ENCODE measurements around the gene MRPS27.

Gene MRPS27

GRCh38 chr5:72246954-72247442 lies 73.0 kb downstream of the MRPS27 start:
- no peak for TF ChIP-seq CTCF (IDR thresholded peaks at IDR 0.05)
- no peak overlapping the region for H3K9ac ChIP-seq
- no peak overlapping the region for H3K4me3 ChIP-seq (ENCODE audit: low read depth, low read length)
- peaks cover 5% of the 10 kb centered on the region for H3K4me1 ChIP-seq
- H3K79me2 ChIP-seq, result peaks cover 10% of the 10 kb centered on the region
- H3K4me2 ChIP-seq (ENCODE audit: low read length), result no peak overlapping the region
- no peaks in the 10 kb centered on the region for H3K27me3 ChIP-seq (ENCODE audit: control insufficient read depth, insufficient read depth, low read length)
- H3K9me3 ChIP-seq (ENCODE audit: control insufficient read depth, low read length), result no peaks in the 10 kb centered on the region
- H3K27ac ChIP-seq, result no peak overlapping the region
- H3K36me3 ChIP-seq (ENCODE audit: control insufficient read depth, insufficient read depth, low read length), result no peaks in the 10 kb centered on the region
- no peak overlapping the region for H2AFZ ChIP-seq

GRCh38 chr5:72245951-72246532 lies 74.0 kb downstream of the MRPS27 start:
- Histone ChIP-seq H3K27me3 (ENCODE audit: control insufficient read depth, insufficient read depth, low read length) (no peaks in the 10 kb centered on the region), H3K9ac (no peak overlapping the region), H3K4me3 (ENCODE audit: low read depth, low read length) (no peak overlapping the region), H3K9me3 (ENCODE audit: control insufficient read depth, low read length) (no peaks in the 10 kb centered on the region), H2AFZ (no peak overlapping the region), H3K36me3 (ENCODE audit: control insufficient read depth, insufficient read depth, low read length) (no peaks in the 10 kb centered on the region), H3K79me2 (peaks cover 10% of the 10 kb centered on the region), H3K4me1 (peaks cover under 1% of the 10 kb centered on the region), H3K27ac (no peak overlapping the region), H3K4me2 (ENCODE audit: low read length) (no peak overlapping the region)
- TF ChIP-seq CTCF (IDR thresholded peaks at IDR 0.05), result no peak

- no peak overlapping the region for H3K27ac ChIP-seq
- no peak overlapping the region for H3K4me2 ChIP-seq (ENCODE audit: low read length)
- no peaks in the 10 kb centered on the region for H3K36me3 ChIP-seq (ENCODE audit: control insufficient read depth, insufficient read depth, low read length)
- no peak for TF ChIP-seq CTCF (IDR thresholded peaks at IDR 0.05)
- peaks cover 10% of the 10 kb centered on the region for H3K79me2 ChIP-seq
- no peaks in the 10 kb centered on the region for H3K27me3 ChIP-seq (ENCODE audit: control insufficient read depth, insufficient read depth, low read length)
- no peaks in the 10 kb centered on the region for H3K4me1 ChIP-seq
- no peak overlapping the region for H3K9ac ChIP-seq
- no peak overlapping the region for H2AFZ ChIP-seq
- H3K9me3 ChIP-seq (ENCODE audit: control insufficient read depth, low read length), result no peaks in the 10 kb centered on the region
- H3K4me3 ChIP-seq (ENCODE audit: low read depth, low read length), result no peak overlapping the region
Measured at GRCh38 chr5:72245546-72245945, 74.5 kb downstream of the MRPS27 start.

- Histone ChIP-seq H3K4me2 (ENCODE audit: low read length) (no peak overlapping the region), H3K79me2 (peaks cover 10% of the 10 kb centered on the region), H3K27ac (no peak overlapping the region), H3K9ac (no peak overlapping the region), H3K27me3 (ENCODE audit: control insufficient read depth, insufficient read depth, low read length) (no peaks in the 10 kb centered on the region), H3K4me1 (no peaks in the 10 kb centered on the region), H2AFZ (no peak overlapping the region), H3K9me3 (ENCODE audit: control insufficient read depth, low read length) (no peaks in the 10 kb centered on the region), H3K4me3 (ENCODE audit: low read depth, low read length) (no peak overlapping the region), H3K36me3 (ENCODE audit: control insufficient read depth, insufficient read depth, low read length) (no peaks in the 10 kb centered on the region)
- TF ChIP-seq CTCF (IDR thresholded peaks at IDR 0.05), result no peak
Measured at GRCh38 chr5:72244862-72245371, 75.1 kb downstream of the MRPS27 start.

GRCh38 chr5:72243706-72244105 lies 76.3 kb downstream of the MRPS27 start:
- H3K4me2 ChIP-seq (ENCODE audit: low read length), result no peak overlapping the region
- H3K27ac ChIP-seq, result no peak overlapping the region
- TF ChIP-seq CTCF (IDR thresholded peaks at IDR 0.05), result no peak
- no peak overlapping the region for H3K9ac ChIP-seq
- H3K4me3 ChIP-seq (ENCODE audit: low read depth, low read length), result no peak overlapping the region
- H2AFZ ChIP-seq, result no peak overlapping the region
- no peaks in the 10 kb centered on the region for H3K27me3 ChIP-seq (ENCODE audit: control insufficient read depth, insufficient read depth, low read length)
- H3K4me1 ChIP-seq, result no peaks in the 10 kb centered on the region
- no peaks in the 10 kb centered on the region for H3K9me3 ChIP-seq (ENCODE audit: control insufficient read depth, low read length)
- no peaks in the 10 kb centered on the region for H3K36me3 ChIP-seq (ENCODE audit: control insufficient read depth, insufficient read depth, low read length)
- H3K79me2 ChIP-seq, result peaks cover 5% of the 10 kb centered on the region
